KOPT-K1 (cell line): Measurements from ENCODE around the gene IL15.

Experiments
- H3K27ac ChIP-seq: fragments of 200-600 bp; sonication (generic); 2 replicates; pipeline ENCODE4 v1.5.1; 2016; ENCODE audit warnings: antibody characterized with exemption, mild to moderate bottlenecking, low read depth, low read length; ENCODE audit not compliant: poor library complexity, severe bottlenecking
- H3K36me3 ChIP-seq: fragments of 200-600 bp; sonication (generic); 2 replicates; pipeline ENCODE4 v1.5.1; 2017; ENCODE audit warnings: antibody characterized with exemption, mild to moderate bottlenecking, low read length, moderate library complexity; ENCODE audit not compliant: insufficient read depth
- H3K9me3 ChIP-seq: fragments of 200-600 bp; sonication (generic); 2 replicates; pipeline ENCODE4 v1.5.1; 2017; ENCODE audit warnings: antibody characterized with exemption, low read length, mild to moderate bottlenecking; ENCODE audit not compliant: insufficient read depth, poor library complexity, severe bottlenecking

IL15 gene

DNA sequence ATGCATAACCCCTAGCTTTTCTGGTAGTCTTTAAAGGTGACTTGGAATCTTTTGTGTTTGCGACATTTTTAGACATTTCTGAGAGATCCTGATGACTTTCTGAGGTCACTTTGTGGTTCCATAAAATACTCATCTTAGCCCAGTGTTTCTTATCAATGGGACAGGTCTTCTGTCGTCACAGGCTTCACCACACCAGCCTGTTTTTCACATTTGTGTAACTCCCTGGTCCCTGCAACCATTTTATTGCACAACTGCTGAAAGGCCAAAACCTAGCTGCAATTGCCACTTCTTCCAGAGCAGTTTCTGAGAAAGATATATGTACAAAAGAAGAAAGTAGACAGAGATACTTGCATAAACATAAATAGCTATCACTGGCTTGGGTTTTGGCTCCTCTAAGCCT lies 120.9 kb downstream of the IL15 start:
- Histone ChIP-seq H3K9me3 (no peaks in the 10 kb centered on the region), H3K27ac (no peak overlapping the region), H3K36me3 (no peaks in the 10 kb centered on the region)

DNA sequence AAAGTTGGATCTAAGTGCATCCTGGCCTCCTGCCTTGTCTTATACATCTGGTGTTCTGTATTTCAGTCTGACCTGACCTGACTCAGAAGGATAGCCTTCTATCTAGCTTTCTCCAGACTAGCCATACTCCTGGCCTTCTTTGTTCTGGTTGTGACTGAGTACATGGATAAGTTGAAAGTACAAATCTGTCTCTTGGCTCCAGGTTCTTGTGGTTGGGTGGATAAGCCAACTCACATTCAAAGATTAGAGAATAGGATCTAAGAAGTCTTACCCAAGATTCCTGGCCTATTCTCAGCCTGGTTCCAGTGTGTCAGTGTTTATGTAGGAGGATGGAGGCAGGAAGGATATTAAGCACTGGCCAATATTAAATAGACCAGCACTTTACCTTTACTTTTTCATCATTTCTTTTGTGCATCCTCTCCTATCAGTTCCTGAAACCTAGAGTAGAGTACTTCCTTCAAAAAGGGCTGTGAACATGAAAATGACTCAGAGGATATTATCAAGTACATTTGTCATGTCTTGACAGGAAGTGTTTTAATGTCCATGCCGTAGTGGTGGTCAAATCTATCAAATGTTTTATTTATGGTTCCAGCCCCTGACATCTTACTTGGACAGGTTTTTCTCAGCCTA lies 123.5 kb downstream of the IL15 start:
- no peaks in the 10 kb centered on the region for H3K36me3 ChIP-seq
- H3K9me3 ChIP-seq = peaks cover under 1% of the 10 kb centered on the region
- H3K27ac ChIP-seq = no peak overlapping the region

DNA sequence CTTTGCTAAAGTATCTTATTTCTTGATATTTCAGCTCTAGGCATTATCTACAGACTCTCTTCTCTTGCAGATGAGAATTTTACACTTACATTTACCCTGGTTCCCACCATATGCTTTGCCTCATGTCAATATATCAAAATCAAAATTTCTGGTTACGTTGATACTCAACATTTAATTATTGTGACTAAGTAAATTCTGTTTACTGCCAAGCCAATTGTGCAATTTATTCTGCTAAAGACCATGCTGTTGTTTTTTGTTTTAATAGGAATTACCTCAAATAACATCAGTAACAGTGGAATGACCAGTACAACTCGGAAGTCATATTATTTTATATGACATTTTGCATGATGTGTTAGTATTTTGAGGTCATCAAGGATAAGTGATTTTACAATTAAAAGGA lies 125.5 kb downstream of the IL15 start:
- peaks cover 3% of the 10 kb centered on the region for H3K9me3 ChIP-seq
- no peaks in the 10 kb centered on the region for H3K36me3 ChIP-seq
- H3K27ac ChIP-seq = no peak overlapping the region

DNA sequence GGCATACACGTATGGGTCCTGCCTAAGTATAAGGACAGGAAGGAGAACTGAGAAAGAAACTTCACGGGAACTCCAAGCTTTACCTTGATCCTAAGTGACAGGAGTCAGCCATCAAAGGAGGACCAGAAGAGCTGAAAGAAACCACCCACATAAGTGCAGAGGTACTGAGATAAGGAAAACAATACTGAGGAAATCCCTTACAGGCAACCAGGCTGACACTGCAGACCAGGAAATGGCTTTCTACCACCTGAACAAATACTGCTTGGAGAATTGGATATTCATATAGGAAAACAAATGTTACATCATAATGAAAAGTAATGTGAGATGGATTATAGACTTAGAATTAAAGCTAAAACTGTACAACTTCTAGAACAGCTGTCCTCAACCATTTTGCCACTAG lies 127.0 kb downstream of the IL15 start:
- peaks cover 3% of the 10 kb centered on the region for H3K9me3 ChIP-seq

GRCh38 chr4:141768954-141769353 lies 132.6 kb downstream of the IL15 start:
- no peaks in the 10 kb centered on the region for H3K36me3 ChIP-seq
- H3K9me3 ChIP-seq = peaks cover 3% of the 10 kb centered on the region
- no peak overlapping the region for H3K27ac ChIP-seq

More for the DNA sequence above, 127.0 kb downstream of the IL15 start:
- H3K27ac ChIP-seq = no peak overlapping the region
- H3K36me3 ChIP-seq = no peaks in the 10 kb centered on the region

GRCh38 chr4:141771889-141772830 lies 135.8 kb downstream of the IL15 start:
- no peaks in the 10 kb centered on the region for H3K36me3 ChIP-seq
- H3K27ac ChIP-seq = peak overlapping the region; percentile 50

DNA sequence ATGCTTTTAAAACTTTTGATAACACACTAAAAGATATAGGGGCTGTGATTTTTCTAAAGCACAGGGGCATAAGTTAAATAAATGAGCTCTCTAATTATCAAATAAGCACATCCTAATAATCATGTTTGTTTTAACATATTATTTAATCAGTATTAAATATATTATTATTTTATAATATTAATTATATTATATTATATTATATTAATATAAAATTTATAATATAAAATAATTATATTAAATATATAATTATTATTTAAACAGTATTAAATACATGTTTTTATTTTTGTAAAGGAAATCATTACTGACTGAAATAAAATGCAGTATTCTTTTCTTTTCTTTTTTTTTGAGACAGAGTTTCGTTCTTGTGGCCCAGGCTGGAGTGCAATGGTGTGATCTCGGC lies 136.5 kb downstream of the IL15 start:
- H3K9me3 ChIP-seq = no peaks in the 10 kb centered on the region
- no peaks in the 10 kb centered on the region for H3K36me3 ChIP-seq
- H3K27ac ChIP-seq = peak overlapping the region; percentile 50

More at GRCh38 chr4:141771889-141772830, 135.8 kb downstream of the IL15 start:
- no peaks in the 10 kb centered on the region for H3K9me3 ChIP-seq

GRCh38 chr4:141782205-141782604 lies 145.8 kb downstream of the IL15 start:
- Histone ChIP-seq H3K36me3 (no peaks in the 10 kb centered on the region), H3K27ac (no peak overlapping the region), H3K9me3 (peaks cover 22% of the 10 kb centered on the region)
